NT2/D1 (cell line): ENCODE results near the gene RAB11FIP4.

ENCODE experiments used
- DNase-seq: peaks from one replicate; pipeline ENCODE4 v3.0.0-alpha.2; 2011; ENCODE audit warnings: low read depth, low spot score
- H3K27me3 ChIP-seq: 2 replicates; pipeline ENCODE4 v1.6.0; 2011; ENCODE audit warnings: mild to moderate bottlenecking; ENCODE audit not compliant: insufficient read length, insufficient read depth
- H3K36me3 ChIP-seq: 2 replicates; pipeline ENCODE4 v1.6.1; 2011; ENCODE audit warnings: mild to moderate bottlenecking, low read length, mixed read lengths; ENCODE audit not compliant: insufficient read depth, insufficient read length
- H3K4me1 ChIP-seq: 2 replicates; pipeline ENCODE4 v1.5.1; 2011; ENCODE audit not compliant: insufficient read depth, insufficient read length
- H3K4me3 ChIP-seq: 2 replicates; pipeline ENCODE4 v1.5.1; 2011; ENCODE audit warnings: low read depth; ENCODE audit not compliant: insufficient read length
- H3K9ac ChIP-seq: 2 replicates; pipeline ENCODE4 v1.6.0; 2011; ENCODE audit warnings: low read depth; ENCODE audit not compliant: insufficient read length
- H3K9me3 ChIP-seq: 2 replicates; pipeline ENCODE4 v1.5.1; 2011; ENCODE audit warnings: mild to moderate bottlenecking, low read length; ENCODE audit not compliant: insufficient read depth
- SUZ12 ChIP-seq: IDR thresholded peaks from 2 replicates; pipeline ENCODE4 v1.6.1; 2011; ENCODE audit not compliant: insufficient read length, insufficient read depth; ENCODE audit errors: extremely low read depth
- YY1 ChIP-seq: IDR thresholded peaks from 2 replicates; pipeline ENCODE4 v1.6.1; 2011; ENCODE audit not compliant: insufficient read length, insufficient read depth
- ZNF274 ChIP-seq: IDR thresholded peaks from 2 replicates; pipeline ENCODE4 v1.6.1; 2011; ENCODE audit warnings: mild to moderate bottlenecking, low read depth, low read length

Gene RAB11FIP4

DNA sequence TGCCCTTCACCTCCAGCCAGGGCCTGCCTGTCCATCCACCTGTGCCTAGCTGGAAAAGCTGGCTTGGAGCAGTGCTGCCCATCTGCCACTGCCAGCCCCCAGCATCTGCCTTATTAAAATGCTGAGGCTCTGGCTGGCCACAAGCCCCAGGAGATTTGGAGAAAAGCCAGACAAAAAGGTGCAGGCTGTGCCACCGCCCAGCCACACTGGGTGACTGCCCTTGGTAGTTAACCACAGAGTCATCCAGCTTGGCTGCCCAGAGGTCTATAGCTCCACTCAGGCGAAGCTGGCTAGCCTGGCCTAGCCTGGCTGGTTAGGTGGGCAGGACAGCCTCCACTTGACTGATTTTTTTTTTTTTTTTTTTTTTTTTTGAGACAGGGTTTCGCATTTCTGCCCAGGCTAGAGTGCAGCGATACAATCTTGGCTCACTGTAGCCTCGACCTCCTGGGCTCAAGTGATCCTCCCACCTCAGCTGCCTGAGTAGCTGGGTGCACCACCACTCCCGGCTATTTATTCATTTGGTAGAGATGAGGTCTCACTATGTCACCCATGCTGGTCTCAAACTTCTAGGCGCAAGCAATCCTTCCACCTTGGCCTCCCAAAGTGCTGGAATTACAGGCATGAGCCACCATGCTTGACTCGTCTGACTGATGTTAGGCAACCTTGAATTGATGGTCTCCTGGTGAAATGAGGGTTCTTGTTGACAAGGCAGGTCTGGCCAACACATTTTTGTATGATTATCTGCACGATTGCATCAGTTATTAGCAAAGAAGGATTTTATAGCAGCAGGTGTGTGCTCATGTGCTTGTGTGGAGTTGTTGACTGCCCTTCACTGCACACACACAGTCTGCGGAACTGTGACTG is 103.8 kb downstream of the RAB11FIP4 start:
- no peak for DNase-seq
- Histone ChIP-seq H3K9me3 (no peaks in the 10 kb centered on the region), H3K4me3 (no peak overlapping the region), H3K4me1 (peaks cover 8% of the 10 kb centered on the region), H3K36me3 (no peaks in the 10 kb centered on the region), H3K27me3 (no peaks in the 10 kb centered on the region), H3K9ac (no peak overlapping the region)
- TF ChIP-seq ZNF274 (no peak), YY1 (no peak), SUZ12 (no peak)

DNA sequence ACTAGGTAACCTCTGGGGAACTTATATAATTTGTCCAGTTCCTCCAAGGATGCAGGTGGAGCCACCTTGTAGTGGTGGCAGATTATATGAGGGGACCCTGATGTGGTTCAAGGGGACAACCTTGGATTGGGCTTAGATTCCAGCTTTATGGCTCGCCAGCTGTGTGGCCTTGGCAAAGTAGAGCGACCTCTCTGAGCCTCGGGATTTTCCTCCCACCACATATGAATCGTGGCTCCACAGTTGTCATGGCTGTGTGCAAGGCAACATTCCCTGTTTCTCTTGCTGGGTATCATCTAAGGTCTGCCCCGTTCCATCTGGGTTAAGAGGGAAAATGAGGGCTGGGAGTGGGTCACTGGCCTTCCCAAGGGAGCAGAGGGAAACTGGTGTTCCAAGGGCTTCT is 104.6 kb downstream of the RAB11FIP4 start:
- H3K9me3 ChIP-seq = no peaks in the 10 kb centered on the region
- TF ChIP-seq SUZ12 (no peak), YY1 (no peak), ZNF274 (no peak)
- no peak overlapping the region for H3K4me3 ChIP-seq
- DNase-seq = no peak
- no peaks in the 10 kb centered on the region for H3K27me3 ChIP-seq
- H3K36me3 ChIP-seq = no peaks in the 10 kb centered on the region
- no peak overlapping the region for H3K9ac ChIP-seq
- peaks cover 6% of the 10 kb centered on the region for H3K4me1 ChIP-seq

DNA sequence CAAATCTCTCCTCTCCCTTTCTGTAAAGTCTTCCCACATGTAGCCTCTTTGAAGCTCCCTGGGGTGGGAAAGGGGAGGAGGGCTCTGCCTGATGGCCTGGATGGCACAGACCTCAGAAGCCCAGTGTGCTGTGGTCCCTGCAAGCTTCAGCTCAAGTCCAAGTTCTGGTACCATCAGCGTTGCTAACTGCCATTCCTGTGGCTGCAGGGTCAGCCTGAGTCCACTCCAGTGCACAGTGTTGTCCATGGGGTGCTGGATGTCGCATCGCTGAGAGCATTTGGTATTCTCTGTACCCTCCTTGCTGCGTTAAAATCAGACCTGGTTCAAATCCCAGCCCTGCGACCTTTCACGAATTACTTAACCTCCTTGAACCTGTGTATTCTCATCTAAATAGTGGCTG is 105.1 kb downstream of the RAB11FIP4 start:
- Histone ChIP-seq H3K4me1 (peaks cover 6% of the 10 kb centered on the region), H3K9ac (no peak overlapping the region), H3K4me3 (no peak overlapping the region), H3K27me3 (no peaks in the 10 kb centered on the region), H3K36me3 (no peaks in the 10 kb centered on the region), H3K9me3 (no peaks in the 10 kb centered on the region)
- TF ChIP-seq ZNF274 (no peak), SUZ12 (no peak), YY1 (no peak)
- DNase-seq = no peak

DNA sequence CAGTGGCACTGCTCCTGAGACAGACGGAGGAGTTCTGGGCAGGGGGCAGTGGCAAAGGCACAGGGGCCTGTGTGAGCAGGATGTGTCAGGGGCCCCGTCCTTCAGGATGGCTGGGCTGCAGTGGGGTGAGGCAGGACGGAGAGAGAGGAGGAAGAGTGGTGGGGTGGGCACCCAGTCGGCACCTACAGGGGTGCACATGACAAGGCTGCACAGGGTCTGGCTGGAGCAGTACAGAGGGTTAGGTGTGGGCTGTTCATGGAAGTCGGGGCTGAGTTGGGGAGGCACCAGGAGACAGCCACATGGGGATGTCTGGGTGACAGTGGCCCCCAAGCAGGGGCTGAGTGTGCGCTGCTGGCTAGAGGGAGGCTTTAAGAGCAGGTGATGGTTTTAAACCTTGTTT is 106.0 kb downstream of the RAB11FIP4 start:
- Histone ChIP-seq H3K4me1 (peaks cover 6% of the 10 kb centered on the region), H3K4me3 (no peak overlapping the region), H3K27me3 (no peaks in the 10 kb centered on the region), H3K9me3 (no peaks in the 10 kb centered on the region), H3K9ac (no peak overlapping the region), H3K36me3 (no peaks in the 10 kb centered on the region)
- no peak for DNase-seq
- TF ChIP-seq SUZ12 (no peak), YY1 (no peak), ZNF274 (no peak)

DNA sequence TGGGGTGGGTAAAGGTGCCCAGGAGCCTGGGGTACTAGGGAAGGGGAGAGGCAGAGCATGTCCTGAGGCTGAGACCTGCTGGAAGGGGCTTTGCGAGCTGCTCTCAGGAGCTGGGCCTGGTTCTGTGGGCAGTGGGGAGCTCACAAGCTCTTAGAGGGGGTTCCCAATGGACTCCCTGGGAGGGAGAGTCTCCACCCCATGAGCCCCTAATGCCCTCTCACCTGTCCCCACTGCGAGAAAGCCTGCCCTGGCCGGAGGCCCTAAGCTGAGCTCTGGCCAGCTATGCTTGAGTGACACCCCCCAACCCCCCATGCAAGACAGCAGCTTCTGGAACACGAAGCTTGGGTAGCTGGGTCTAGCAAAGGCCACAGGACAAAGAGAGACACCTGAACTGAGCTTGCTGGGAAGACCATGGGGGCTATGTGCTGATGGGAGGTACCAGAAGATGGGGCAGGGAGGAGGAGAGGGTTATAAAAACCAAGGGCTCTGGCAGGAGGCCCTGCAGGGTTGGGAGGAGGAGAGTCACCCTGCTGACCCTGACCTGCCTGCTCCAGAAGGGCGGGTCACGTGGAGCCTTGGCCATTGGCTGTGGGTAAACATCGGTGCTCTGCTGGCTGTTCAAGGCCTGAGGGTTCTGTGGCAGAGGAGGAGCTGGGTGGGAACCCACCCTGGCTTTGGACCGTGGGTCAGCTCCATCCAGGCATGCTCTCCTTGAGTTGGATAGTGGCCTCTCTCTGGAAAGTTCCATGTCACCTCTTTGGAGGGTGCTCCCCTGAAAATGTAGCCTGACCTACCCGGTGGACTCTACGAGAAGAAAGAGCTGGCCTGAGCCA is 106.7 kb downstream of the RAB11FIP4 start:
- H3K4me1 ChIP-seq = peaks cover 6% of the 10 kb centered on the region
- H3K4me3 ChIP-seq = no peak overlapping the region
- no peaks in the 10 kb centered on the region for H3K9me3 ChIP-seq
- no peaks in the 10 kb centered on the region for H3K36me3 ChIP-seq
- no peak for DNase-seq
- no peak overlapping the region for H3K9ac ChIP-seq
- no peaks in the 10 kb centered on the region for H3K27me3 ChIP-seq
- TF ChIP-seq YY1 = no peak
- TF ChIP-seq SUZ12 = no peak
- no peak for TF ChIP-seq ZNF274

DNA sequence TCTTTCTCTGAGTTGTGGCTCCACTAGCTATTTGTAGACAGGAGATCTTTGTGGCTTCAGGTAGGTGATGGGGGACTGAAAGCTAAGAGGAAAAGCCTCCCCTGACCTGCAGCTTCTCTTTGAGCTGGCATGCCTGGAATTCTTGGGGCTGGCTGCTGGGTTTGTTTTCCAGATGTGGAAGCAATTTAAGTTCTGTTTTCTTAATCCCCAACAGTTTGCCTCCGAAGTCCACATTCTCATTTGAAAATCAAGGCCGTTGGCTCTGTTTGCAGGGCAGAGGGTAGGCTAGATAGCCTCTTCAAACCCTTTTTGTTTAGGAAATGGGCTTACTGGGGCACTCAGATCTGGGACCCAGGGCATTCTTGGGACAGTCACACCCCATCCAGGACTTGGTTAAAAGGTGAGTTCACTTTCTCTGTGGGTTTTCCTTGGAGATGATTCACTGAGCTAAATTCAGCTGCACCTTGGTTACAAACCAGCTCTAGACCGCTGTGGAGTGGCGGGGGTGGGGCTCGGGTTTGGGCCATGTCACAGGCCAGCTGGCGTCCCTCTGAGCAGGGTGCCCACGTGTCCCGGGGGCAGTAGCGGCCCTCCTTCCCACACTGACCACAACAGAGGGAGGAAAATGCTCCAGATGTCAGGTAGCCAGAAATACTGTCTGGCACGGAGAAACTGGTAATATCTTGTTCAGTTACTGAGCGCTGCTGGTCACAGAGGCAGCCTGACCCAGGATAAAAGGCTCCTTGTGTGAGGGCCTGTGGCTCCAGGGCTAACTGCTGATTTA is 108.5 kb downstream of the RAB11FIP4 start:
- no peak for TF ChIP-seq YY1
- H3K4me1 ChIP-seq = peaks cover 3% of the 10 kb centered on the region
- no peak for DNase-seq

DNA sequence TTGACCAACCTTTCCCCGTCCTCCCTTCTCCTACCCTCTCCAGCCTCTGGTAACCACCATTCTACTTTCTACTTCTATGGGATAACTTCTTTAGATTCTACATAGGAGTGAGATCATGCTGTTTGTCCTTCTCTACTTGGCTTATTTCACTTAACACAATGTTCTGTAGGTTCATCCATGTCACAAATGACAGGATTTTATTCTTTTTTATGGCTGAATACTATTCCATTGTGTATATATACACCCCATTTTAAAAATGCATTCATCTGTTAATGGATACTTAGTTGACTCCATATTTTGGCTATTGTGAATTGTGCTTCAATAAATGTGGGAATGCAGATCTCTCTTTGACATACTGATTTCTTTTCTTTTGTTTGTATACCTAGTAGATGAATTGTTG is 115.0 kb downstream of the RAB11FIP4 start:
- H3K9me3 ChIP-seq = no peaks in the 10 kb centered on the region
- DNase-seq = no peak
- H3K36me3 ChIP-seq = no peaks in the 10 kb centered on the region
- no peak overlapping the region for H3K4me3 ChIP-seq
- H3K27me3 ChIP-seq = no peaks in the 10 kb centered on the region
- no peak overlapping the region for H3K9ac ChIP-seq
- peaks cover 3% of the 10 kb centered on the region for H3K4me1 ChIP-seq
- TF ChIP-seq SUZ12 = no peak
- TF ChIP-seq ZNF274 = no peak
- no peak for TF ChIP-seq YY1

More for the DNA sequence above, 108.5 kb downstream of the RAB11FIP4 start:
- Histone ChIP-seq H3K36me3 (no peaks in the 10 kb centered on the region), H3K9ac (peak overlapping the region; percentile 34), H3K27me3 (no peaks in the 10 kb centered on the region), H3K9me3 (no peaks in the 10 kb centered on the region), H3K4me3 (no peak overlapping the region)
